ENCODE measurements around the gene SNPH. TPM values are rescaled to one million over a fixed set of nuclear protein-coding genes. Genes with fewer than 3 reads are reported as not detected.
"Not testable (repeated sequence)": the region's sequence is repeated elsewhere in the genome, so short reads cannot be mapped to it uniquely, and the experiment has no call there.

SNPH gene
- total RNA-seq, 1 donor from 2014 or later: 0.43 TPM

GRCh38 chr20:1242099-1242498, 24.0 kb upstream of the SNPH start:
- TF ChIP-seq EZH2 (IDR thresholded peaks at IDR 0.05): no peak
- H3K9me3 Mint-ChIP-seq: no peaks in the 10 kb centered on the region
- H3K4me2 ChIP-seq: no peak overlapping the region

GRCh38 chr20:1242530-1242929, 23.6 kb upstream of the SNPH start:
- Mint-ChIP-seq H3K4me3 (no peak overlapping the region), H3K4me1 (peaks cover 16% of the 10 kb centered on the region), H3K36me3 (no peaks in the 10 kb centered on the region), H3K27me3 (ENCODE audit: insufficient read depth, low read depth) (peaks cover 4% of the 10 kb centered on the region), H3K27ac (no peak overlapping the region), H3K9me3 (no peaks in the 10 kb centered on the region)
- Histone ChIP-seq H3K4me1 (no peaks in the 10 kb centered on the region), H3K27me3 (peaks cover 29% of the 10 kb centered on the region), H3K27ac (no peak overlapping the region), H4K20me1 (ENCODE audit: low read depth) (no peaks in the 10 kb centered on the region), H3K4me2 (no peak overlapping the region), H3K9me3 (ENCODE audit: low read depth) (no peaks in the 10 kb centered on the region), H2AFZ (replicated peaks) (no peak overlapping the region), H3K4me3 (no peak overlapping the region), H3K79me2 (ENCODE audit: low read depth) (no peaks in the 10 kb centered on the region), H3F3A (ENCODE audit: low read depth) (no peaks in the 10 kb centered on the region), H3K9ac (no peak overlapping the region), H3K36me3 (no peaks in the 10 kb centered on the region)
- DNase-seq (ENCODE audit: low spot score): no peak
- no peak for TF ChIP-seq EZH2phosphoT487 (IDR thresholded peaks at IDR 0.05)
- TF ChIP-seq EZH2 (IDR thresholded peaks at IDR 0.05): no peak
- TF ChIP-seq, protein P1, sequence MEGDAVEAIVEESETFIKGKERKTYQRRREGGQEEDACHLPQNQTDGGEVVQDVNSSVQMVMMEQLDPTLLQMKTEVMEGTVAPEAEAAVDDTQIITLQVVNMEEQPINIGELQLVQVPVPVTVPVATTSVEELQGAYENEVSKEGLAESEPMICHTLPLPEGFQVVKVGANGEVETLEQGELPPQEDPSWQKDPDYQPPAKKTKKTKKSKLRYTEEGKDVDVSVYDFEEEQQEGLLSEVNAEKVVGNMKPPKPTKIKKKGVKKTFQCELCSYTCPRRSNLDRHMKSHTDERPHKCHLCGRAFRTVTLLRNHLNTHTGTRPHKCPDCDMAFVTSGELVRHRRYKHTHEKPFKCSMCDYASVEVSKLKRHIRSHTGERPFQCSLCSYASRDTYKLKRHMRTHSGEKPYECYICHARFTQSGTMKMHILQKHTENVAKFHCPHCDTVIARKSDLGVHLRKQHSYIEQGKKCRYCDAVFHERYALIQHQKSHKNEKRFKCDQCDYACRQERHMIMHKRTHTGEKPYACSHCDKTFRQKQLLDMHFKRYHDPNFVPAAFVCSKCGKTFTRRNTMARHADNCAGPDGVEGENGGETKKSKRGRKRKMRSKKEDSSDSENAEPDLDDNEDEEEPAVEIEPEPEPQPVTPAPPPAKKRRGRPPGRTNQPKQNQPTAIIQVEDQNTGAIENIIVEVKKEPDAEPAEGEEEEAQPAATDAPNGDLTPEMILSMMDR (IDR thresholded peaks at IDR 0.05): no peak

More at GRCh38 chr20:1242099-1242498, 24.0 kb upstream of the SNPH start:
- Histone ChIP-seq H3F3A (ENCODE audit: low read depth) (no peaks in the 10 kb centered on the region), H3K4me1 (no peaks in the 10 kb centered on the region), H4K20me1 (ENCODE audit: low read depth) (no peaks in the 10 kb centered on the region), H3K27ac (no peak overlapping the region), H3K4me3 (no peak overlapping the region), H2AFZ (replicated peaks) (no peak overlapping the region), H3K79me2 (ENCODE audit: low read depth) (no peaks in the 10 kb centered on the region), H3K9ac (no peak overlapping the region), H3K27me3 (peaks cover 33% of the 10 kb centered on the region), H3K9me3 (ENCODE audit: low read depth) (no peaks in the 10 kb centered on the region), H3K36me3 (no peaks in the 10 kb centered on the region)
- H3K27ac Mint-ChIP-seq: no peak overlapping the region
- H3K36me3 Mint-ChIP-seq: no peaks in the 10 kb centered on the region
- no peak for DNase-seq (ENCODE audit: low spot score)
- H3K27me3 Mint-ChIP-seq (ENCODE audit: insufficient read depth, low read depth): peaks cover 4% of the 10 kb centered on the region
- H3K4me1 Mint-ChIP-seq: peaks cover 16% of the 10 kb centered on the region
- no peak overlapping the region for H3K4me3 Mint-ChIP-seq

DNA sequence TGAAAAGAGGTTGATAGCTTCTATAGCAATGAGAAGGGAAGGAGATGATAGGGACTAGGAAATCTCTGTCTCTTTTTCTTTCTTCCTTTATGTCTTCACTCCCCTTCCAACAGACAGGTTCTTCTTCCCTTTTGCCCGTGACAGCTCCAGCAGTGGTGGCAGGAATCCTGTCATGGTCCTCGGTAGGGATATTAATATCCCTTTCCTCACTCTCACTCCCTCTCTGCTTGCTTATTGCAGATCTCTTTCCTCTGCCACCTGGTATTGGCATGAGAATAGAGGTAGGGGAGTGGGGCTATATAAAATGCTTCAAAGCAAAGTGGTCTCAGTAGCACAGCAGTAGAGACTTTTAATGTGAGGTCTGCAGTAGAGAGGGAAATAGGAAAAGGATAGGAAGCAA, 20.5 kb upstream of the SNPH start:
- Histone ChIP-seq H4K20me1 (ENCODE audit: low read depth) (no peaks in the 10 kb centered on the region), H3K27ac (no peak overlapping the region), H3K4me3 (no peak overlapping the region), H3K27me3 (peaks cover 26% of the 10 kb centered on the region), H2AFZ (replicated peaks) (peak overlapping the region; percentile 78), H3F3A (ENCODE audit: low read depth) (no peaks in the 10 kb centered on the region), H3K4me1 (no peaks in the 10 kb centered on the region), H3K9ac (no peak overlapping the region), H3K79me2 (ENCODE audit: low read depth) (no peaks in the 10 kb centered on the region), H3K36me3 (no peaks in the 10 kb centered on the region), H3K4me2 (no peak overlapping the region), H3K9me3 (ENCODE audit: low read depth) (no peaks in the 10 kb centered on the region)
- no peak for DNase-seq (ENCODE audit: low spot score)
- no peaks in the 10 kb centered on the region for H3K9me3 Mint-ChIP-seq
- peaks cover 11% of the 10 kb centered on the region for H3K4me1 Mint-ChIP-seq
- no peak overlapping the region for H3K27ac Mint-ChIP-seq
- H3K36me3 Mint-ChIP-seq: no peaks in the 10 kb centered on the region
- TF ChIP-seq EZH2 (IDR thresholded peaks at IDR 0.05) (no peak), EZH2phosphoT487 (IDR thresholded peaks at IDR 0.05) (no peak)
- TF ChIP-seq, protein P1 (IDR thresholded peaks at IDR 0.05): no peak
- peaks cover 4% of the 10 kb centered on the region for H3K27me3 Mint-ChIP-seq (ENCODE audit: insufficient read depth, low read depth)
- no peak overlapping the region for H3K4me3 Mint-ChIP-seq

GRCh38 chr20:1247689-1248088, 18.4 kb upstream of the SNPH start:
- no peaks in the 10 kb centered on the region for H3K4me1 ChIP-seq
- H3K4me3 Mint-ChIP-seq: no peak overlapping the region

DNA sequence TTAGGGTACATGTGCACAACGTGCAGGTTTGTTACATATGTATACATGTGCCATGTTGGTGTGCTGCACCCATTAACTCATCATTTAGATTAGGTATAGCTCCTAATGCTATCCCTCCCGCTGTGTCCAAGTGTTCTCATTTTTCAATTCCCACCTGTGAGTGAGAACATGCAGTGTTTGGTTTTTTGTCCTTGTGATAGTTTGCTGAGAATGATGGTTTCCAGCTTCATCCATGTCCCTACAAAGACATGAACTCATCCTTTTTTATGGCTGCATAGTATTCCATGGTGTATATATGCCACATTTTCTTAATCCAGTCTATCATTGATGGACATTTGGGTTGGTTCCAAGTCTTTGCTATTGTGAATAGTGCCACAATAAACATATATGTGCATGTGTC, 15.8 kb upstream of the SNPH start:
- not testable (repeated sequence) for H3K36me3 Mint-ChIP-seq; H3K4me2 ChIP-seq; DNase-seq (ENCODE audit: low spot score); H3K4me3 ChIP-seq; H3K27ac Mint-ChIP-seq; H3K79me2 ChIP-seq (ENCODE audit: low read depth); H2AFZ ChIP-seq (replicated peaks); H3K27ac ChIP-seq; H3K36me3 ChIP-seq; H3K4me1 Mint-ChIP-seq; H3K27me3 Mint-ChIP-seq (ENCODE audit: insufficient read depth, low read depth); H3K9ac ChIP-seq; H3K4me1 ChIP-seq; H4K20me1 ChIP-seq (ENCODE audit: low read depth); H3K9me3 Mint-ChIP-seq; H3K9me3 ChIP-seq (ENCODE audit: low read depth); H3F3A ChIP-seq (ENCODE audit: low read depth); H3K4me3 Mint-ChIP-seq
- H3K27me3 ChIP-seq: peaks cover 14% of the 10 kb centered on the region

More at GRCh38 chr20:1247689-1248088, 18.4 kb upstream of the SNPH start:
- no peak overlapping the region for H3K27ac ChIP-seq
- H3K36me3 ChIP-seq: no peaks in the 10 kb centered on the region
- H3K79me2 ChIP-seq (ENCODE audit: low read depth): no peaks in the 10 kb centered on the region
- Mint-ChIP-seq H3K9me3 (no peaks in the 10 kb centered on the region), H3K4me1 (no peaks in the 10 kb centered on the region), H3K27me3 (ENCODE audit: insufficient read depth, low read depth) (peaks cover 4% of the 10 kb centered on the region), H3K27ac (no peak overlapping the region), H3K36me3 (no peaks in the 10 kb centered on the region)
- peaks cover 17% of the 10 kb centered on the region for H3K27me3 ChIP-seq
- no peaks in the 10 kb centered on the region for H3F3A ChIP-seq (ENCODE audit: low read depth)
- no peak overlapping the region for H3K9ac ChIP-seq
- H3K9me3 ChIP-seq (ENCODE audit: low read depth): no peaks in the 10 kb centered on the region
- no peaks in the 10 kb centered on the region for H4K20me1 ChIP-seq (ENCODE audit: low read depth)
- no peak overlapping the region for H2AFZ ChIP-seq (replicated peaks)
- no peak for TF ChIP-seq EZH2 (IDR thresholded peaks at IDR 0.05)
- no peak overlapping the region for H3K4me2 ChIP-seq
- no peak overlapping the region for H3K4me3 ChIP-seq
- no peak for DNase-seq (ENCODE audit: low spot score)

All from neural progenitor cell (in vitro differentiated cells).